HEK293T (cell line): ENCODE data around the gene ANKFN1.

Source experiments
- CTCF ChIA-PET: fragments of 350-600 bp; formaldehyde crosslinking; extraction: SDS; loops from one replicate; lab custom pipeline; 2021; ENCODE audit warnings: antibody characterized with exemption, inconsistent platforms; lab: Yijun Ruan, JAX
- POLR2A ChIA-PET: fragments of 350-600 bp; formaldehyde crosslinking; extraction: SDS; loops from one replicate; lab custom pipeline; 2020; ENCODE audit warnings: antibody characterized with exemption, inconsistent platforms; lab: Yijun Ruan, JAX
- DNase-seq: peaks from one replicate; pipeline ENCODE4 v3.0.0; 2012; ENCODE audit warnings: mixed read lengths; ENCODE audit errors: extremely low spot score
- ARNT ChIP-seq: fragments of 450-650 bp; IDR thresholded peaks from 2 replicates; pipeline ENCODE4 v1.6.1; 2017; ENCODE audit warnings: mild to moderate bottlenecking
- BHLHE40 ChIP-seq: fragments of 450-650 bp; IDR thresholded peaks from 2 replicates; pipeline ENCODE4 v1.6.1; 2016; ENCODE audit warnings: mild to moderate bottlenecking, moderate library complexity, borderline replicate concordance
- CTBP1 ChIP-seq: fragments of 450-650 bp; IDR thresholded peaks from 2 replicates; pipeline ENCODE4 v1.6.1; 2016; ENCODE audit warnings: borderline replicate concordance
- ELF4 ChIP-seq: fragments of 450-650 bp; IDR thresholded peaks from 2 replicates; pipeline ENCODE4 v1.6.1; 2017; ENCODE audit warnings: antibody characterized with exemption
- FOXA1 ChIP-seq: fragments of 450-650 bp; IDR thresholded peaks from 2 replicates; pipeline ENCODE4 v1.6.1; 2016; ENCODE audit warnings: mild to moderate bottlenecking
- FOXK2 ChIP-seq: fragments of 450-650 bp; IDR thresholded peaks from 2 replicates; pipeline ENCODE4 v1.6.1; 2016; ENCODE audit warnings: mild to moderate bottlenecking
- FOXM1 ChIP-seq: fragments of 450-650 bp; IDR thresholded peaks from 2 replicates; pipeline ENCODE4 v1.6.1; 2017; ENCODE audit warnings: mild to moderate bottlenecking, borderline replicate concordance
- HDGF ChIP-seq: fragments of 450-650 bp; IDR thresholded peaks from 2 replicates; pipeline ENCODE4 v1.6.1; 2017; ENCODE audit warnings: antibody characterized with exemption, borderline replicate concordance
- L3MBTL2 ChIP-seq: fragments of 450-650 bp; conservative IDR thresholded peaks from 2 replicates; pipeline ENCODE4 v1.6.1; 2016; ENCODE audit warnings: mild to moderate bottlenecking
- LEF1 ChIP-seq: fragments of 450-650 bp; IDR thresholded peaks from 2 replicates; pipeline ENCODE4 v1.6.1; 2017; ENCODE audit warnings: mild to moderate bottlenecking, borderline replicate concordance
- NFRKB ChIP-seq: fragments of 450-650 bp; IDR thresholded peaks from 2 replicates; pipeline ENCODE4 v1.6.1; 2016; ENCODE audit warnings: mild to moderate bottlenecking, moderate library complexity
- PKNOX1 ChIP-seq: fragments of 450-650 bp; IDR thresholded peaks from 2 replicates; pipeline ENCODE4 v1.6.1; 2016
- SP1 ChIP-seq: fragments of 450-650 bp; IDR thresholded peaks from 2 replicates; pipeline ENCODE4 v1.6.1; 2017
- SUZ12 ChIP-seq: fragments of 450-650 bp; IDR thresholded peaks from 2 replicates; pipeline ENCODE4 v1.6.1; 2016; ENCODE audit warnings: mild to moderate bottlenecking
- TARDBP ChIP-seq: fragments of 450-650 bp; IDR thresholded peaks from 2 replicates; pipeline ENCODE4 v1.6.1; 2016
- ZNF384 ChIP-seq: fragments of 450-650 bp; IDR thresholded peaks from 2 replicates; pipeline ENCODE4 v1.6.1; 2016

Gene ANKFN1

GRCh38 chr17:56119936-56120335 is 33.3 kb upstream of the ANKFN1 start:
- POLR2A ChIA-PET = no interaction called here
- TF ChIP-seq FOXK2 = no peak
- no peak for TF ChIP-seq NFRKB
- TF ChIP-seq SUZ12 = no peak
- no peak for TF ChIP-seq HDGF
- no peak for TF ChIP-seq FOXA1
- TF ChIP-seq TARDBP = no peak
- TF ChIP-seq ARNT = no peak
- TF ChIP-seq CTBP1 = no peak
- TF ChIP-seq ELF4 = no peak
- TF ChIP-seq FOXM1 = no peak
- TF ChIP-seq BHLHE40 = no peak
- no peak for TF ChIP-seq ZNF384
- no peak for TF ChIP-seq L3MBTL2
- TF ChIP-seq PKNOX1 = no peak
- no peak for TF ChIP-seq SP1
- no peak for TF ChIP-seq LEF1
- CTCF ChIA-PET = no interaction called here
- no peak for DNase-seq

GRCh38 chr17:56121191-56122051 is 31.9 kb upstream of the ANKFN1 start:
- TF ChIP-seq PKNOX1 (no peak), ZNF384 (no peak), HDGF (no peak), LEF1 (no peak), SP1 (no peak), ARNT (no peak)
- CTCF ChIA-PET = no interaction called here
- POLR2A ChIA-PET = no interaction called here
- DNase-seq = no peak

GRCh38 chr17:56125830-56126819 is 27.1 kb upstream of the ANKFN1 start:
- TF ChIP-seq FOXK2 (no peak), PKNOX1 (no peak), SP1 (no peak), ZNF384 (no peak), BHLHE40 (no peak), TARDBP (no peak), FOXA1 (no peak), L3MBTL2 (no peak), SUZ12 (no peak), ELF4 (no peak)
- ChIA-PET CTCF (interaction anchor here (0.6 to 0.7 kb wide), 3 partner anchors 36 to 418 kb away, joined by 3 to 4 read pairs (median 3); no protein-coding TSS in a partner anchor), POLR2A (no interaction called here)
- DNase-seq = peak; percentile 39

GRCh38 chr17:56130026-56130425 is 23.2 kb upstream of the ANKFN1 start:
- DNase-seq = no peak
- ChIA-PET POLR2A (no interaction called here), CTCF (no interaction called here)
- TF ChIP-seq CTBP1 = no peak
- TF ChIP-seq FOXK2 = no peak
- TF ChIP-seq LEF1 = no peak
- TF ChIP-seq FOXA1 = no peak
- TF ChIP-seq FOXM1 = no peak
- TF ChIP-seq ELF4 = no peak
- no peak for TF ChIP-seq HDGF

GRCh38 chr17:56130631-56131030 is 22.6 kb upstream of the ANKFN1 start:
- POLR2A ChIA-PET = no interaction called here
- CTCF ChIA-PET = interaction anchor here (0.6 kb wide), 1 partner anchor 1259 kb away, joined by 3 read pairs; no protein-coding TSS in a partner anchor
- no peak for TF ChIP-seq ZNF384
- TF ChIP-seq LEF1 = no peak
- no peak for TF ChIP-seq SP1
- TF ChIP-seq CTBP1 = no peak
- TF ChIP-seq FOXA1 = no peak
- TF ChIP-seq FOXM1 = no peak
- no peak for TF ChIP-seq FOXK2
- TF ChIP-seq SUZ12 = no peak
- TF ChIP-seq HDGF = no peak
- TF ChIP-seq TARDBP = no peak
- TF ChIP-seq L3MBTL2 = no peak
- TF ChIP-seq BHLHE40 = no peak
- no peak for TF ChIP-seq NFRKB
- TF ChIP-seq ELF4 = no peak
- TF ChIP-seq ARNT = no peak
- TF ChIP-seq PKNOX1 = no peak
- DNase-seq = no peak
